Measurements from ENCODE around the gene TMEM120B. TPM values are rescaled to one million over a fixed set of nuclear protein-coding genes. Genes with fewer than 3 reads are reported as not detected.
"Not testable (repeated sequence)": the region's sequence is repeated elsewhere in the genome, so short reads cannot be mapped to it uniquely, and the experiment has no call there.

TMEM120B gene
- total RNA-seq, 4 donors from 2014 or later: 3.5 to 7.2 (median 5.1) TPM

GRCh38 chr12:121693155-121693687, 19.3 kb upstream of the TMEM120B start:
- TF ChIP-seq POLR2A (IDR thresholded peaks at IDR 0.05) (no peak), CTCF (IDR thresholded peaks at IDR 0.05) (no peak)
- H3K4me3 ChIP-seq (ENCODE audit: low read depth, poor library complexity, severe bottlenecking): no peak overlapping the region
- 73 to 77% methylated on average over 7 of the region's 7 CpGs for WGBS, 2 donors
- intact Hi-C loops (cut with DNase I; ENCODE audit: low total_unique reads): no loop called here
- no peak for DNase-seq (ENCODE audit: low spot score in 2 of 2)

- no peak for DNase-seq (ENCODE audit: low spot score in 2 of 2)
- TF ChIP-seq CTCF (IDR thresholded peaks at IDR 0.05): peak in 1 of 3 donors; percentile 40
- TF ChIP-seq POLR2A (IDR thresholded peaks at IDR 0.05): no peak
- 41 to 47% methylated on average over 9 of the region's 9 CpGs for WGBS, 2 donors
- intact Hi-C loops (cut with DNase I; ENCODE audit: low total_unique reads): loop anchor here (5.0 kb wide), 1 partner anchor 75 kb away; no protein-coding TSS in a partner anchor
- no peak overlapping the region for H3K4me3 ChIP-seq (ENCODE audit: low read depth, poor library complexity, severe bottlenecking)
These were observed 15.4 kb upstream of the TMEM120B start for GRCh38 chr12:121697093-121697698.

- WGBS, 2 donors: 93 to 96% methylated on average over 6 of the region's 6 CpGs
- intact Hi-C loops (cut with DNase I; ENCODE audit: low total_unique reads): loop anchor here (5.0 kb wide), 1 partner anchor 74 kb away; no protein-coding TSS in a partner anchor
- not testable (repeated sequence) for H3K4me3 ChIP-seq (ENCODE audit: low read depth, poor library complexity, severe bottlenecking); DNase-seq (ENCODE audit: low spot score in 2 of 2)
These were observed 14.7 kb upstream of the TMEM120B start for GRCh38 chr12:121697861-121698260.

- 89 to 91% methylated on average over 3 of the region's 3 CpGs for WGBS, 2 donors
- DNase-seq (ENCODE audit: low spot score in 2 of 2): no peak
- intact Hi-C loops (cut with DNase I; ENCODE audit: low total_unique reads): loop anchor here (5.0 kb wide), 1 partner anchor 91 kb away; the partner anchor contains the start of gene RHOF
- TF ChIP-seq CTCF (IDR thresholded peaks at IDR 0.05) (no peak), POLR2A (IDR thresholded peaks at IDR 0.05) (no peak)
- H3K4me3 ChIP-seq (ENCODE audit: low read depth, poor library complexity, severe bottlenecking): no peak overlapping the region
These were observed 10.8 kb upstream of the TMEM120B start for GRCh38 chr12:121701667-121702277.

GRCh38 chr12:121702944-121703343, 9.6 kb upstream of the TMEM120B start:
- no peak for DNase-seq (ENCODE audit: low spot score in 2 of 2)
- TF ChIP-seq POLR2A (IDR thresholded peaks at IDR 0.05) (no peak), CTCF (IDR thresholded peaks at IDR 0.05) (no peak)

GRCh38 chr12:121705514-121705913, 7.0 kb upstream of the TMEM120B start:
- TF ChIP-seq POLR2A (IDR thresholded peaks at IDR 0.05) (no peak), CTCF (IDR thresholded peaks at IDR 0.05) (no peak)
- intact Hi-C loops (cut with DNase I; ENCODE audit: low total_unique reads): no loop called here
- no peak for DNase-seq (ENCODE audit: low spot score in 2 of 2)
- H3K4me3 ChIP-seq (ENCODE audit: low read depth, poor library complexity, severe bottlenecking): no peak overlapping the region

More at GRCh38 chr12:121702944-121703343, 9.6 kb upstream of the TMEM120B start:
- intact Hi-C loops (cut with DNase I; ENCODE audit: low total_unique reads): loop anchor here (5.0 kb wide), 1 partner anchor 89 kb away; the partner anchor contains the start of gene RHOF
- WGBS, 2 donors: 54 to 71% methylated on average over 6 of the region's 6 CpGs
- H3K4me3 ChIP-seq (ENCODE audit: low read depth, poor library complexity, severe bottlenecking): no peak overlapping the region

Measured in lower leg skin (tissue), 4 donors.